Upper lobe of left lung (tissue), 4 donors: ENCODE results near the gene MC2R.

Source experiments
- CTCF ChIP-seq, 6 experiments: fragments of 450-650 bp in 4 of 6; fragments of 200-600 bp in 2 of 6; sonication (generic) in 2 of 6; IDR thresholded peaks; one replicate each; pipeline ENCODE4 v1.5.1; 2016 to 2019; ENCODE audit warnings: antibody characterized with exemption in 6 of 6
- EP300 ChIP-seq, 4 donors: sonication (generic); formaldehyde crosslinking; IDR thresholded peaks; one replicate each; pipeline ENCODE4 v1.5.1; 2017; ENCODE audit warnings: antibody characterized with exemption in 4 of 4, control low read depth in 2 of 4
- POLR2A ChIP-seq, 4 donors: fragments of 450-650 bp; IDR thresholded peaks; one replicate each; pipeline ENCODE4 v1.5.1; 2016 to 2017; ENCODE audit warnings: antibody characterized with exemption in 4 of 4, mild to moderate bottlenecking in 2 of 4

- TF ChIP-seq CTCF (IDR thresholded peaks at IDR 0.05), result no peak
- TF ChIP-seq POLR2A (IDR thresholded peaks at IDR 0.05), result no peak
- TF ChIP-seq EP300 (IDR thresholded peaks at IDR 0.05), result no peak
These were observed 580 bp downstream of the MC2R start for GRCh38 chr18:13914756-13915155.
